ENCODE data around the gene XYLT1.

Gene XYLT1

GRCh38 chr16:17357307-17358062 lies 113.3 kb downstream of the XYLT1 start:
- DNase-seq (ENCODE audit: low read depth) = no peak
- H3K4me3 ChIP-seq (ENCODE audit: low read depth, low read length) = no peak overlapping the region
- no peak for TF ChIP-seq CTCF (IDR thresholded peaks at IDR 0.05; ENCODE audit: low read depth, low read length, missing control alignments)

- no peak for DNase-seq (ENCODE audit: low read depth)
- no peak overlapping the region for H3K4me3 ChIP-seq (ENCODE audit: low read depth, low read length)
- TF ChIP-seq CTCF (IDR thresholded peaks at IDR 0.05; ENCODE audit: low read depth, low read length, missing control alignments) = no peak
Measured at GRCh38 chr16:17356243-17356933, 114.4 kb downstream of the XYLT1 start.

- DNase-seq (ENCODE audit: low read depth) = no peak
- no peak for TF ChIP-seq CTCF (IDR thresholded peaks at IDR 0.05; ENCODE audit: low read depth, low read length, missing control alignments)
- H3K4me3 ChIP-seq (ENCODE audit: low read depth, low read length) = no peak overlapping the region
Measured at GRCh38 chr16:17354685-17355084, 116.1 kb downstream of the XYLT1 start.

- TF ChIP-seq CTCF (IDR thresholded peaks at IDR 0.05; ENCODE audit: low read depth, low read length, missing control alignments) = no peak
- no peak for DNase-seq (ENCODE audit: low read depth)
- no peak overlapping the region for H3K4me3 ChIP-seq (ENCODE audit: low read depth, low read length)
Measured at GRCh38 chr16:17354141-17354601, 116.6 kb downstream of the XYLT1 start.

- no peak for TF ChIP-seq CTCF (IDR thresholded peaks at IDR 0.05; ENCODE audit: low read depth, low read length, missing control alignments)
- H3K4me3 ChIP-seq (ENCODE audit: low read depth, low read length) = no peak overlapping the region
- no peak for DNase-seq (ENCODE audit: low read depth)
Measured at GRCh38 chr16:17353561-17353960, 117.2 kb downstream of the XYLT1 start.

- TF ChIP-seq CTCF (IDR thresholded peaks at IDR 0.05; ENCODE audit: low read depth, low read length, missing control alignments) = no peak
- H3K4me3 ChIP-seq (ENCODE audit: low read depth, low read length) = no peak overlapping the region
- DNase-seq (ENCODE audit: low read depth) = no peak
Measured at GRCh38 chr16:17351441-17352035, 119.2 kb downstream of the XYLT1 start.
